ENCODE data around the gene SRGN. TPM values are rescaled to one million over a fixed set of nuclear protein-coding genes. Genes with fewer than 3 reads are reported as not detected.
"Not testable (repeated sequence)": the region's sequence is repeated elsewhere in the genome, so short reads cannot be mapped to it uniquely, and the experiment has no call there.

Gene SRGN
- 10 to 100 TPM; 13.6 to 22.8 (median 16.9) TPM for polyA plus RNA-seq (ENCODE audit: insufficient read length in 4 of 4)

- DNase-seq (ENCODE audit: low read depth in 4 of 4, low spot score in 2 of 4), result no peak
These were observed at the start of gene SRGN for GRCh38 chr10:69087590-69088470. Gene SRGN, plus strand, starts transcription at chr10:69088103. Its CDS starts 55 bp downstream, at chr10:69088158.

- not testable (repeated sequence) for DNase-seq (ENCODE audit: low read depth in 4 of 4, low spot score in 2 of 4)
These were observed 47.0 kb upstream of the SRGN start for GRCh38 chr10:69040904-69041303.

GRCh38 chr10:69042417-69042816, 45.5 kb upstream of the SRGN start:
- no peak for DNase-seq (ENCODE audit: low read depth in 4 of 4, low spot score in 2 of 4)

GRCh38 chr10:69042838-69043237, 45.1 kb upstream of the SRGN start:
- no peak for DNase-seq (ENCODE audit: low read depth in 4 of 4, low spot score in 2 of 4)

GRCh38 chr10:69043931-69044531, 43.9 kb upstream of the SRGN start:
- DNase-seq (ENCODE audit: low read depth in 4 of 4, low spot score in 2 of 4), result no peak

GRCh38 chr10:69044546-69044945, 43.4 kb upstream of the SRGN start:
- DNase-seq (ENCODE audit: low read depth in 4 of 4, low spot score in 2 of 4), result no peak

- no peak for DNase-seq (ENCODE audit: low read depth in 4 of 4, low spot score in 2 of 4)
These were observed 42.2 kb upstream of the SRGN start for GRCh38 chr10:69045441-69046300.

- no peak for DNase-seq (ENCODE audit: low read depth in 4 of 4, low spot score in 2 of 4)
These were observed 40.6 kb upstream of the SRGN start for GRCh38 chr10:69047111-69047832.

GRCh38 chr10:69048103-69048502, 39.8 kb upstream of the SRGN start:
- no peak for DNase-seq (ENCODE audit: low read depth in 4 of 4, low spot score in 2 of 4)

- no peak for DNase-seq (ENCODE audit: low read depth in 4 of 4, low spot score in 2 of 4)
These were observed 38.3 kb upstream of the SRGN start for GRCh38 chr10:69049566-69049961.

GRCh38 chr10:69051303-69051702, 36.6 kb upstream of the SRGN start:
- no peak for DNase-seq (ENCODE audit: low read depth in 4 of 4, low spot score in 2 of 4)

GRCh38 chr10:69051710-69052487, 36.0 kb upstream of the SRGN start:
- no peak for DNase-seq (ENCODE audit: low read depth in 4 of 4, low spot score in 2 of 4)

GRCh38 chr10:69052736-69053135, 35.2 kb upstream of the SRGN start:
- DNase-seq (ENCODE audit: low read depth in 4 of 4, low spot score in 2 of 4), result no peak

- DNase-seq (ENCODE audit: low read depth in 4 of 4, low spot score in 2 of 4), result no peak
These were observed 32.7 kb upstream of the SRGN start for GRCh38 chr10:69055241-69055640.

GRCh38 chr10:69056129-69056528, 31.8 kb upstream of the SRGN start:
- DNase-seq (ENCODE audit: low read depth in 4 of 4, low spot score in 2 of 4), result no peak

GRCh38 chr10:69056536-69057260, 31.2 kb upstream of the SRGN start:
- no peak for DNase-seq (ENCODE audit: low read depth in 4 of 4, low spot score in 2 of 4)

GRCh38 chr10:69057261-69057950, 30.5 kb upstream of the SRGN start:
- DNase-seq (ENCODE audit: low read depth in 4 of 4, low spot score in 2 of 4), result no peak

- no peak for DNase-seq (ENCODE audit: low read depth in 4 of 4, low spot score in 2 of 4)
These were observed 30.0 kb upstream of the SRGN start for GRCh38 chr10:69057951-69058297.
